NOMO-1 treated with dmso at 0.1 percent for 144 hours (cell line): ENCODE measurements around the gene FN1.

Source experiments
- DNase-seq: peaks from one replicate; lab custom pipeline; 2025; ENCODE audit not compliant: unreplicated experiment; lab: John Stamatoyannopoulos, UW

Gene FN1

GRCh38 chr2:215390550-215390913 lies 45.3 kb downstream of the FN1 start:
- no peak for DNase-seq

GRCh38 chr2:215388002-215388728 lies 47.7 kb downstream of the FN1 start:
- no peak for DNase-seq

- no peak for DNase-seq
Observed at GRCh38 chr2:215386566-215386965, 49.3 kb downstream of the FN1 start.

DNA sequence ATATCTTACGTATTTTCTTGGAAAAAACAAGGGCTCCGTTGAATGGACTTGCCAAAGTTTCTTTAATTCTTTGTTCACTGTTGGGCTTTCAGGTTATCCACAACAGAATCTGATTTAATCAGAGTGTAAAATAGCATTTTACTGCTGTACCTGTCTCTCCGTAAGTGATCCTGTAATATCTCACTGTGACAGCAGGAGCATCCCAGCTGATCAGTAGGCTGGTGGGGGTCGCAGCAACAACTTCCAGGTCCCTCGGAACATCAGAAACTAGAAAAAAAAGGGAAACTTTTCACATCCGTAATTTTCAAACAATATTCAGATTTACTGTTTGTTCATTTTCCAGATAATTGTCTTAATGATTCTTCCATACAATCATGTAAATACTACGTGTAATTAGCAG lies 51.2 kb downstream of the FN1 start:
- no peak for DNase-seq

GRCh38 chr2:215383652-215384279 lies 52.1 kb downstream of the FN1 start:
- no peak for DNase-seq

DNA sequence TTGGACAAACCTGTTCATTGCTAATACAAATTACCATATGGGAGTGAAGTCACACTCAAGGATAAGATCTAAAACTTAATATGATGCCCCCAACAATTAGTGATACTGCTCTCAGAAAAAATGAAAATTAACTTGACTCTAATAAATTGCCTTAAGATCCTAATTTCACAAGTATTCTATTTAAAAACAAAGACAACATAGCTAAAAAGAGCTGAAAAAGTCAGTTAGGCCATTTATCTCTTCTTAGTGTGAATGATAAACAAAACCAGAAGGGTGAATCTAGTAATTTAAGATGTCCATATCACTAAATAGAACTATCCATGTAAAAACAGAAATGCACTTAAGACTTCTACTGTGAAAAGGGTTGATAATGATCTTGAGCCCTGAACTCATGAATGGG lies 53.4 kb downstream of the FN1 start:
- DNase-seq, result no peak

DNA sequence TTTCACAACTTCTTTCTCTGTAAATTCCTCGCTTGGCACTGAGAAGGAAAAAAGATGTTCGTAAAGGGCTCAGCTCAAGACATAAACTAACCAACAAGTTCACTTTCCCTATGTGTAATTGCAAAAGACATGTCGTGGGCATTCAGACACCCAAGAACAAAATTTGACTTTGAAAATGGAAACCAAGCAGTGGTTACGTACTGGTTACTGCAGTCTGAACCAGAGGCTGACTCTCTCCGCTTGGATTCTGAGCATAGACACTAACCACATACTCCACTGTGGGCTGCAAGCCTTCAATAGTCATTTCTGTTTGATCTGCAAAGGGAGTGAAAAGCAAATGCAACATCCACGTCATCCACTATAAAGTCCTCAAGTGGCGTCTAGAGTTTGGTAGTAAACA lies 53.9 kb downstream of the FN1 start:
- no peak for DNase-seq

GRCh38 chr2:215380699-215381098 lies 55.2 kb downstream of the FN1 start:
- no peak for DNase-seq

DNA sequence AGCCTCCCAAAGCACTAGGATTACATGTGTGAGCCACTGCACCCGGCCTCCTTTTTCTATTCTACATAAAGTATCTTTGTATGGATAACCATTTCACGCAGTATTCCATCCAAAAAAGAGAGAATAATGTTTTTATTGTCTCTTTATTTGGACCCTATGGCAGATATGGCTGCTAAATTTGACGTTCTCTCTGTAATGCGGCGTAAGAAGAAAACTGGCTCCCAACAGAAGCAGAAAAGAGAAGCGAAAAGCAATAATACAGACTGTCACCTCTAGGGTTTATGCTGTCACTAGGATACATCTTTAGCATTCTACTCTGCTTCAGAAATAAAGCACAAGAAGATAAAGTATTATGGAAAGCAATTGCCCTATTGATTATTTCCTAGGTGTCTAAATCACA lies 55.9 kb downstream of the FN1 start:
- no peak for DNase-seq

DNA sequence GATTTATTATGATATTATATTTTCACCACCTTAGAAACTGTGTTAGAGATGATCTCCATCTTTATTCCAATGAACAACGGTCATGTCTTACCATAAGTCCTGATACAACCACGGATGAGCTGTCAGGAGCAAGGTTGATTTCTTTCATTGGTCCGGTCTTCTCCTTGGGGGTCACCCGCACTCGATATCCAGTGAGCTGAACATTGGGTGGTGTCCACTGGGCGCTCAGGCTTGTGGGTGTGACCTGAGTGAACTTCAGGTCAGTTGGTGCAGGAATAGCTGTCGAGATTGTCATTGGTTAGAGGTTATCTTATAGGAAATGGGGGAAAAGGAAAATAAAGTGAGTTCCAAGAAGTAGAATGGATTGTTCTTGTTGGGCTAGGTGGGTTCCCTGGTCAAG lies 56.8 kb downstream of the FN1 start:
- no peak for DNase-seq

GRCh38 chr2:215378045-215378444 lies 57.8 kb downstream of the FN1 start:
- DNase-seq, result no peak

DNA sequence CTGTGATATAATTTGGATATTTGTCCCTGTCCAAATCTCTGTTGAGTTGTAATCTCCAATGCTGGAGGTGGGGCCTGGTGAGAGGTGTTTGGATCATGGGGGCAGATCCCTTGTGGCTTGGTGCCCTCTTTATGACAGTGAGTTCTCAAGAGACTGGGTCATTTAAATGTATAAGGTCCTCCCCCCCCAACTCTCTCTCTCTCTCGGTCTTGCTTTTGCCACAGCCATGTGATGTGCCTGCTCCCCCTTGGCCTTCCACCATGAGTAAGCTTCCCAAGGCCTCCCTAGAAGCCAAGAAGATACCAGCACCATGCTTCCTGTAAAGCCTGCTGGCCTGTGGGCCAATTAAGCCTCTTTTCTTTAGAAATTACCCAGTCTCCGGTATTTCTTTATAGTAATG lies 58.6 kb downstream of the FN1 start:
- DNase-seq, result no peak

- no peak for DNase-seq
Observed at GRCh38 chr2:215376103-215376780, 59.6 kb downstream of the FN1 start.

DNA sequence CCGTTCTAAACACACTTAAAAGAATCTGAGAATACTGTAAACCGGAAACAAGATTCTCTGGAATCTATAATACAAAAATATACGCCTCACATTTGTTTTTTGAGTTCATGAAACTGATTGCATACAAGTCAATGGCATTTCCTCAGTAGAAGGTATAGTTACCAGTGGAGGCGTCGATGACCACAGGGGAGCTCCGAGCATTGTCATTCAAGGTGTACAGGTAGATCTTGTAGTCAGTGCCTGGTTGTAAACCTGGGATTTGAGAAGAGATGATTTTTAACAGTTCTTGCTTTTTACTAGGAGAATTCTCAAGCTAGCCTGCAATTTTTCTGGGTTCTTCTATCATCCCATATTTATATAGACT lies 60.4 kb downstream of the FN1 start:
- DNase-seq, result no peak

DNA sequence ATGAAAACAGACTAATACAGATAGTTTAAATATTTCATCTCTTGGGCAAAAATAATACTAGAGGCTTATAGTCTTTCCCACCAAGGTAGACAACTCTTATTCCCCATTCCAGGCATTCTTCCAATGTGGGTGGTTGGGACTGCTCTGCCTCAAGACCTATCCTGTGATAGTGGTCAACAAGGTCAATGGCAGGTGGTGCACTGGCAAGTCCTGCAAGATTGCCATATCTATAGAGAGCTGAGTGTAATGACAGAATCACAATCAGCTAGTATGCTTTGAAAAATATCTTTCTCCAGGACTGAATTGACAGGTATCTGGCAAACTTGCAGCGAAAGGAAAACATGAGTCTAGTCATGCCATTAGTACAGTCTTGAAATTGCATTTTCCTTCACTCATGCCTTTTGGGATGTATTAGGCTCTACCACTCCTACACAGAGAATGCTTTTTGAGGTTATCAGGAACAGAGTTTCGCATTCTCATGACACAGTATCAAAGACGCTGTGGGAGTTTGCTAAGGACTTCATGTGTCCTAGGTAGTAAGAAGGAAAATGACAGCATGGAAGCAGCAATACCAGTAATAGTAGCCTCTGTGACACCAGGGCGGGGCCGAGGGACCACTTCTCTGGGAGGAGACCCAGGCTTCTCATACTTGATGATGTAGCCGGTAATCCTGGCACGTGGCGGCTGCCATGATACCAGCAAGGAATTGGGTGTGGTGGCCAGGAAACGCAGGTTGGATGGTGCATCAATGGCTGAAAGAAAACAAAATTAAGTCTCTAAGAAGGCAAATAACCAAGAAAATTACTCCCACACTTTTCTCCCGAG lies 61.0 kb downstream of the FN1 start:
- no peak for DNase-seq

DNA sequence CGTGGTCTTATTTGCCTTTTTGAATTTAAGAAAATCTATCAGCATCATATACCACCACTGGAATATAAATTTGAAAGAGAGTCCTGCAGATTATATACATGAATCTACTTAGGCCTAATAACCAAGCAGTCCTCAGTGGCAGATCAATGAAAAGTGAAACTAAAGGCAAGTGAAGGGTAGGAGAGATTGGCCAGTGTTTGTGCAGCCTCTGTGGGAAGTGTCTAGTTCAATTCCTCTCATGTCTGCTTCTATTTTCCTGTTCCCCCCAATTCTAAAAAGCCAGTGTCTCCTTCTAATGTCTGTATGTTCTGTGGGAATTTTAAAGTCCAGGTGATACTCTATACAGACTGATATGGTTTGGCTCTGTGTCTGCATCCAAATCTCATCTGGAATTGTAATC lies 61.9 kb downstream of the FN1 start:
- DNase-seq, result no peak

GRCh38 chr2:215372968-215373649 lies 62.8 kb downstream of the FN1 start:
- no peak for DNase-seq

DNA sequence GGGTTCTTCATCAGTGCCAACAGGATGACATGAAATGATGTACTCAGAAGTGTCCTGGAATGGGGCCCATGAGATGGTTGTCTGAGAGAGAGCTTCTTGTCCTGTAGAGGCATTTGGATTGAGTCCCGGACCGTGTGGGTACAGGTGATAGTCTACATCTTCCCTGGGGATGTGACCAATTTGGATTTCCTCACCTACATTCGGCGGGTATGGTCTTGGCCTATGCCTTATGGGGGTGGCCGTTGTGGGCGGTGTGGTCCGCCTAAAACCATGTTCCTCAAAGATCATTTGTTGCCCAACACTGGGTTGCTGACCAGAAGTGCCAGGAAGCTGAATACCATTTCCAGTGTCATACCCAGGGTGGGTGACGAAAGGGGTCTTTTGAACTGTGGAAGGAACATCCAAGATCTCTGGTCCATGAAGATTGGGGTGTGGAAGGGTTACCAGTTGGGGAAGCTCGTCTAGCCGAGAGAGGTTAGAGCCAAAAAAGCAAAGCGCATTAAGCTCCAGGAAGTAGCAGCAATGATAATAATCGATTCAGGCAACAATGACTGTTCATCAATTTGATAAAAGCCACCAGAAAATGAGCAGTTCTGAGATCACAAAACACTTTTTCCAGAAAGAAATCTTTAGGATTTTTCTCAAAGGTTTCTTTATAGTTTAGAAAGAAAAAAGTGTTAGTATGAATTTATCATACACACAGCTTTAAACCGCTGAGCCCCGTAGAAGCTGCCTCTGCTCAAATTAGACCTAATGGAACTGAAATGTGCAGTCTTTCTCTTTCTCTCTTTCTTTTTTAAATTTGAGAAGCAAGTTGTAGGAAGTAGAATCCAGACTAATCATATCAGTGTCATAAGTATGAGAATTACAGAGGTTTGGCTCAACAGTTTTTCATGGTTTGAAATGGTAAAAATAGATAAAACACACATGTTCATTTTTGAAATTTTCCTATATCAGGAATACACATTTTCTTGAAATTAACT lies 63.7 kb downstream of the FN1 start:
- no peak for DNase-seq

GRCh38 chr2:215370112-215370965 lies 65.5 kb downstream of the FN1 start:
- DNase-seq, result no peak
